NCI-H748 treated with DMSO at 0.1 percent for 48 hours (cell line): ENCODE results near the gene SREBF1.
A peak's percentile ranks its signal among the peaks of the same experiment; 100 is the strongest.

Source experiments
- DNase-seq: peaks from one replicate; lab custom pipeline; 2025; lab: John Stamatoyannopoulos, UW

The SREBF1 gene

DNA sequence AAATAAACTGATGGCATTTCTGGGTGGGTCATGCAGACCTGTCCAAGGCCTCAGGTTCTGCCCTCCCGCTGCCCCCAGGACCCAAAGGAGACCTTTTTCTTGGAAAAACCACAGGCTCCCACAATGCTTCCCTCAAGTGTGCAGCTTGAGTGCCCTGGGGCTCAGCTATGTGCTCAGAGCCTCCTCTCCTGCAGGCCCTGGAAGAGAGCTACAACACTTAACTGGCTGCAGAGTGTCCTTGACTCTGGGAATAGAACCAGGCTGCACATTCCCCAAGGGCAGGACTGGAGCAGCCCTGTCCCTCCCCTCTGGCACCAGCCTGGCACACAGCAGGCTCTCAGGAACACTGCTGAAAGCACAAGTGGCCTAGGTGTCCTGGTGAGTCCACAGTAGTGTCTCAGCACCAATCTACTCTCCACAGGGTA is 4.8 kb upstream of the SREBF1 start:
- no peak for DNase-seq

DNA sequence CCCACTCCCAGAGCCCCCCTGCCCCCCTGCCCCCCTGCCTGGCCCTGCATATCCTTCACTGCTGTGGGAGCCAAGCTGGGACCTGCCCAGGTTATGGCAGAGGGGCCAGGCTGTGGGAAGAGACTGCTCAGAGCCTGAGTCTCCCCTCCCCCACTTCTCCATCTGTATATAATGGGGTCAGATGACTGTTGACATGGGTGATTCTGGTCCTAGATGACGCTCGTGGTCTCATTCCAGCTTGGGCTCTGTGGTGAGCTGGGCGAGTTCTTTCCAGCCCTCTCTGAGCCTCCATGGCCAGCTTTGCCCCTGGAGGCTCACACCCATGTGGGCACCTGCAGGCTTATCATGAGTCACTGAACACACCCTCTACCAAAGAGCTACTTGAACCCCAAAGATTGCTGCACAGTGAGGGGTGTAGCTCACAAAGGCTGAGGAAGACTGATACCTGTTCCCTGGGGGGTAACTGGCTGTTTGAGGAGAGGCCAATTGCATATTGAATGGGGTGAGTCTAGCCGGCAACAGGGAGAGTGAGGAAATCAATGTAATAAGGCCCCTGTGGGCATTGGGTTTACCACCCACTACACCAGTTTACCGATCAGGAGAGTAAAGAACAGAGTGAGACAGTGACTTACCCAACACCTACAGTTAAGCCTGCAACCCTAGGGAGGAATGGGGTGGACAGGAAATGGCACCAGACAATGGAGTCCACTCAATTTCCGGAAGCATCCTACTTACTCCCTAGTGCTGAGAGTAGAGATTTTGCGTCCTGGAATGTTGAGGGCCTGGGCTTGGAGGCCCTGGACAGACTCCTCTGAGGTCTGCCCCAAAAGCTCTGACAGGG is 4.2 kb upstream of the SREBF1 start:
- DNase-seq: peak; percentile 26

DNA sequence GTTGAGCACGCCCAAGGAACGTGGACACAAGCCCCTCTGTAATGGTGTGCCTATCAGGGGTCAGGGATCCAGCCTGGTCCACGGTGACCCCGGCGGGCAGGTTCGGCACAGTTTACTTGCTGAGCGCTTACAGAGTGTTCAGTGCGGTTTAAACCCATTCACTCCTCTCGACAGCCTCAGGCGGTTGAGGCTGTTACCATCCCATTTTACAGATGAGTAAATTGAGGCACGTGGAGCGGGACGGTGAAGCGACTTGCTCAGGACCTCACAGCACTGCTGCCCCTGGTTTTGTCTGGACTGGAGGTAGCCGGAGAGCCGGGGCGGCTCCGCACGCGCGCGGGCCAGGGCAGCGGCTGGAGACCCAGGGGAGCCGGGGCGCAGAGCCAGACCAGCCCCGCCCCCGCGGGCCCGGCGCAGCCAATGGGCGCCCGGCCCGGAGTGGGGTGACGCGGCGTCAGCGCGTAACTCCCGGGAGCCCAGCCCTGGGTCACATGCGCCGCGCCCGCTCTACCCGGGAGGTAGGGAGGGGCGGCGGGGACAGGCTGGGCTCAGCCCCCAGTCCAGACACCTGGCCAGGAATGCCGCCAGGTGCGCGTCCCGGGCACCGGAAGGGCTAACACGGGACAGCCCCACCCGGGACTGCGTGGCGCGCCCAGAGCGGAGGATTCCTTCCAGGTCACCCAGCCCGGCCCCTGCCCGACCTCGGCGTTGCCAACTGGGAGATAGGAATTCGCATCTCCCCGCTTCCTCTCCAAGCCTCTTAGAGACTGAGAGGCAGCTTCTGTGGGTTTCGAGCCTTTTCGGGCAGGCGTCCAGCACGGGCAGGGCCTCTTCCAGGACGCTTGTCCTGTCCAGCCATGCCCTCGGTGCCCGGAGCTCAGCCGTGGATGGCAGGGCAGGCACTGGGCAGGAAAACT is 3.3 kb upstream of the SREBF1 start:
- DNase-seq: peak; percentile 82

DNA sequence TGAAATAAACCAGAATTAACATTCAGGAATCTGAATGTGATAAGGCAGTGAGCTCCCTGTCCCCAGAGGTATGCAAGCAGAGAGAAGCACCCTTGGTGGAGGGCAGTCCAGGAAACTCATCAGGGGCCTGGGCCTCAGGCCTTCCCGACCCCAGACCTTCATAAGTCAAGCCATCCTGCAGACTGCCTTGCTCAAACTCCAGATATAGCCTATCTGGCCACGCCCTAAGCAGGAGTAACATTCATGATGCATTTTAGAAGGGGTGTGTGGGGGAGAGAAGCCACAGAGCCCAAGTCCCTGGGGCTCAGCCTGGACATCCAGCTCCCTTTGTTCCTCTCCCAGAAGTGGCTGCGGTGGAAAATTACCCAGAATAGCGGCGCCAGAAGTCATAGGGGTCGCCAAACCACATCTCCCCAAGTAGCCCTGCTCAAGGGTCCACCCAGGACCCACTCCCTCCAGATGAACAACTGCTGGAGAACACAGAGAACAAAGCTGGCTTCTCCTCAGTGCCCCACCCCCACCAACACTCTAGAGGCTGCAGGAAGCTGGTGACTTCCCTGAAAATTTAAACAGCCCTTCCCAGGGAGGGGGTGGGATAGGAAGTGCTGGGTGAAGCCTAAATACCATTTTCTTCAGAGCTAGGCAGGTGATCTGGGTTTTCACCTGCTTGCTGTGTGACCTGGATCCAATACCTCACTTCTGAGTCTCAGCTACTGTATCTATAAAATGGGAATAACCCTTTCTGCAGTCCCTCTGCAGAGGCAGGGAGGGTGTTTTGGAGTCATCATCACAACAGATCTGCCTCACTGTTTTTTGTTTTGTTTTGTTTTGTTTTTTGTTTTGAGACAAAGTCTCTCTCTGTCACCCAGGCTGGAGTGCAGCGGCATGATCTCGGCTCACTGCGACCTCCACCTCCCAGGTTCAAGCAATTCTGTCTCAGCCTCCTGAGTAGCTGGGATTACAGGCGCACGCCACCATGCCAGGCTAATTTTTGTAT is 1.5 kb upstream of the SREBF1 start:
- peak; percentile 11 for DNase-seq

DNA sequence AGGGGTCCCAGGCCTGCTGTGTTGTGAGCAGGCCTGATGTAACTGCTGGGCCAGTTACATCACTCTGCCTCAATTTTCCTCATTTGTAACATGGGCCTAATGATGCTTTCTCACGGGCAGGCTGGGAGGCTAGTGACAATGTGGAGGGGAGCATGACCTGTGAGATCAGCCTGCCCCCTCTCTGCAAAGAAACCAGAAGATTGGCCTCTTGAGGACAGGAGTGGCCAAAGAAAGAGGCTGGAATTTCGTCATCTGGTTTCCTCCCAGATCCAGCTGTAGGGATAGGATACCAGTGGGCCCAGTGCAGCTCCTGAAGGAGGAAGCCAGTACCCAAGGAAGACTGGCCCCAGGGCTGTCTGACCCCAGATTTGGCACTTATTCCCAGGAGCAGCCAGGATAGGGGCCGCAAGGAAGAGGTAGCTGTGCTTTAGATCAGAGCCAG is 615 bp upstream of the SREBF1 start:
- no peak for DNase-seq

DNA sequence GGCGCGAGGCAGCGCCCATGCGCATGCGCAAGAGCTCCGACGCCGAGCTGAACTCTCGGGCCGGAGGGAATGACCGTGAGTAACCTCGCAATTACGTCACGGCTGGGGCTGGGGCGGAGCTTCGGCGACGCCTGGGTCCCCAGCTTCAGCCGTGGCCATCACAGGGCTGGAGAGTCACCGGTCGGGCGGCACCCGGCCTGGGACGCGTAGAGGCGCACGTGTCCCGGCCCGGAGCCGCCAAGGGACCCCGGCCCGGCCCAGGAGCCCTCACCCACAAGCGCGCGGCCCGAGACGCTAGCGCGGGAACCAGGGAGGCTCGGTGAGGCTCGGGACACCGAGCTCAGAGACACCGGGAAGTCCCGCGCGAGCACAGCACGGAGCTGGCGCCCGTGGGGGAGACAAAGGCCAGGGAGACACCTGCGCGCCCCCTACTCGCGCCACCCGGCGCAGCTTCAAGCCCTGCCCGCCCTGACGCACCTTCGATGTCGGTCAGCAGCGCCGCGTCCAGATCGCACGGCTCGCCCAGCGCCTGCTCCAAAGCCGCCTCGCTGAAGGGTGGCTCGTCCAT is 452 bp downstream of the SREBF1 start:
- DNase-seq: peak; percentile 95

DNA sequence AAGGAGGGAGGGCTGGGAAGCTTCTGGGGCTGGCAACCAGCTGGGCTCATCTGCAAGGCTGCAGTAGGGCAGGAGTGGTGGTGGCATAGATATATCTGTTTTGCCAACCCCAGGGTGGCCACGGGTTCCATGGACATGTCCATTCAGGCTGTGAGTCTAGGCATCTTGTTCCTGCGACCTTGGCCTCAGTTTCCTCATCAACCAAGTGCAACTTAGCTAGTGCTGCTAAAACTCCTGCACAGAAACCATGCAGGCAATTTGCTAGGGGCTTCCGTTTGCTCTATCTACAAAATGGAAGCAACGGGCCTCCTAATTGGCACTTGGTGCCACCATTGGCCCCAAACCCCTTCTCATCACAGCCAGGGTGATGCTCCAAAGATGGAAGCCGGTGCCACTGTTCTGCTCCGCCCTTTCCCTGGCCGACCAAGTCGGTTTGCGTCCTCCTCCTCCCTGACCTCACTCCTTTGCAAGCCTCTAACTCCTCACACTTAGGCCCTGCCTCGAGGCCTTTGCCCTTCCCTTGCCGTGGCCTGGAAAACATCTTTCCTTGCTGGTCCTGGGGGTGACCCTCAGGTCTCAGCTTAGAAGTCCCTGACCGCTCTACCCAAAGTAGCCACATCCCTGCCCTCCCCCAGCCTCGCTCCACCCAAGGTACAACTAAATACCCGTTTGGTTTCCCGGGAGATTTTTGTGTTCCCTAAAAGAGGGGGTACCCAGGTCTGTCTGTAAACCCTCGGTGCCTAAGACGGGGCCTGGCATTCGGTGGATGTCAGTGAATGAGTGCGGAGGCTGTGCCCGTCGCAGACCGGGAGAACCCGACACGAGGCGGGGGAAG is 1.2 kb downstream of the SREBF1 start:
- DNase-seq: no peak

DNA sequence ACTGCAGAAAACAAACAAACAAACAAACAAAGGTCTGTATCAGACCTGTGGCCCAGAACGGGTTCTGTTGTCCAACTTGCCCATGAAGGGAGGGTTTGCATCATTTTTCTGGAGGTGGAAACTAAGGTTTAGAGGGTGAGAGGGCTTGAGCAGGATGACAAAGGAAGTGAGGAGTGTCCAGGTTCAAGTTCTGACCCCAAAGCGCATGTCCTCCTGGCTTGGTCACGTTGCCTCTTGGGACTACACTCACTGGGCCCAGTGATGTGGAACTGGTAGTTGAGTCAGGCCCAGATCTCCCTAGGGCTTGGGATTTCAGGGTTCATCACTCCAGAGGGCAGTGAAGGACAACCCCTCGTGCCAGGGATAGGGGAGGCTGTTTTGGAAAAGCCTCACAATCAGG is 1.8 kb downstream of the SREBF1 start:
- DNase-seq: no peak

DNA sequence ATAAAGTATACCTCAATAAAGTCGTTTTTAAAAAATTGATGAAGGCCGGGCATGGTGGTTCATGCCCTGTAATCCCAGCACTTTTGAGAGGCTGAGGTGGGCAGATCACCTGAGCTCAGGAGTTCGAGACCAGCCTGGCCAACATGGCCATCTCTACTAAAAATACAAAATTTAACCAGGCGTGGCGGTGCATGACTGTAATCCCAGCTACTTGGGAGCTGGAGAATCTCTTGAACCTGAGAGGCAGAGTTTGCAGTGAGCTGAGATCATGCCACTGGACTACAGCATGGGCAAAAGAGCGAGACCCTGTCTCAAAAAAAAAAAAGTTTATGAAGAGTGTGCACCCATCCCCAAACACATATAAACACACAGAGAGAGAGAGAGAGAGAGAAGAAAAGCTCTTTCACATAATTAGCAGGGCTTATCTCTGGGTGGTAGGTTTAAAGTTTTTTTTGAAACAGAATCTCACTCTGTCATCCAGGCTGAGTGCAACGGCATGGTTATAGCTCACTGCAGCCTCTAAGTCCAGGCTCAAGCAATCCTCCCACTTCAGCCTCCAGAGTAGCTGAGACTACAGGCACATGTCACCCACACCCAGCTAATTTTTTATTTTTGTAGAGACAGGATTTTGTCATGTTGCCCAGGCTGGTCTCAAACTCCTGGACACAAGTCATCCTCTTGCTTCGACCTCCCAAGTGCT is 3.0 kb downstream of the SREBF1 start:
- no peak for DNase-seq

DNA sequence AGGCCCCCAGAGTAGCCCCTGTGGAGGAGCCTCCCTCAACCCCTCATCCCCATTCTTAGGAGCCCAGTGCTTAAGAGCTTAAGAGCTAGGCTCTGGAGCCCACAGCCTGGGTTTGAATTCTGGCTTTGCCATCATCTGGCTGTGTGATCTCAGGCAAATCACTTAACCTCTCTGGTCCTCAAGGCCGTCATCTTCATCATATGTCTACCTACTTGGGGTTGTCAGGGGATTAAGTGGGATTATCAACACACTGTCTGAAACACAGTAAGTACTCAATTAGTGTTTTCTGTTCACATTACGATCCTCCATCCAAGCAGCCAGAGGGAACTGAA is 4.8 kb downstream of the SREBF1 start:
- no peak for DNase-seq

DNA sequence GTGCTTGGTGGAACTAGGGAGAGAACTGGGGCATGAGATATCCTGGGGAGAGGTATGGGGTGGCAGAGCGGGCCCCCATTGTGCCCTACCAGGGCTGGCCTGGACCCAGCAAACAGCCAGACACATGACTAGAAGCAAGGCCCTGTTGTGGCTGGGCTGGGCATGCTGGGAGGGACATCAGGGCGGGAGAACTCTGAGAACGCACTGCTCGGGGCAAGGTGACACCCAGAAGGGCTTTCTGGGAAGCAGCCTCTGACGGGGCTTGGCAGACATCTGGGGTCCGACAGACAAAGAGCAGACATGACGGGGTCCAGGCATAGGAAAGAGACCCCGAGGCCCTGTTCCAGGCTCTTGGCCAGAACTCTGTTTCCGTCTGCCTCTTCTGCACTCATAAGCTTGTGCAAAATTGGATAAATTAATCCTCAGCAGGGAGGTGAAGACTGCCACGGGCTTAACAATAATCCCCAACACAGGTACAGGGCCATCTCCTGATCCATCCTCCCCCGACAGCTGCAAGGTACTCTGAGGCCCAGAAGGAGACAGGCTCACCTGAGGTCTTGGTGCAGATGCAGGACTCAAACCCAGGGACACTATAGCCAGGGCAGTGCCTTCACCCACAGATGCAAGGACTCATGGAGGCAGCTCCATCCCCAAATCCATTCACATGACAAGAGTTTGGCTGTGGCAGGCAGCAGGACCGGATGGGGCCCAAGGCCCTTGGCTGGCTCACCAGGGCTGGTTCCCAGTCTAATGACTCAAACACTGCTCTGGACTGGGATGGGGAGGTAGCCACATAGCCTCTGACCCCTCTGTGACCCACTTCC is 5.4 kb downstream of the SREBF1 start:
- DNase-seq: no peak

DNA sequence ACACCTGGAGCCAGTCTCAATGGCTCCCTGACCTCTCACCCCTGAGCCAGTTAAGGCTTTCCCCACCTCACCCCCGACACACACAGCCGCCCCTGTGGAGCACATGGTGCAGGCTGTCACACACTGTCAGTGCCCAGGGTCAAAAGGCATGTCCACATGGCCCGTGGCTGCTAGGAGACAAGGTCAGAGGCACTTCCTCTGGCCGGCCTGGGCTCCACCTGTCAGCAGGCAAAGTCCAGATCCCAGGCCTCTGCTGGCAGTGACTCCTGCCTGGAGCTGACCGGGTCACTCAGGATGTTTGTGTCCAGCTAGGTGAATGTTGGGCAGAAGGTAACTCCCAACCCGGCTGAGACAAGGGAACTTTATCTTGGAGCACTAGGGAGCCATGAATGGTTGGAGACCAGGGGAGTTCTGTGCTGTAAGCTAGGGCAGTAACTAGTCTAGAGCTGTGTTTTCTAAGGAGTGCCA is 6.0 kb downstream of the SREBF1 start:
- DNase-seq: no peak

DNA sequence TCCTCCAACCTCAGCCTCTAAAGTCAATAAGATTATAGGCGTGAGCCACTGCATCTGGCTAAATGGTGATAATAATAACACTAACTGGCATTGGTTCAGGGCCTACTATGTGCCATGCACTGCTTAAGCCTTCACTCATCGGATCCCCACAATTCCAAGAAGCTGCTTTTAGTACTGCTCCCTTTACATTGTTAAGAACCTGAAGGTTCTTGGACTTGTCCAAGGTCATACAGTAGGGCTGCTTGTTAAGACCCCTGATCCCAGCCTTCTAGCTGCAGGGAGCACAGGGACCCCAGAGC is 6.6 kb downstream of the SREBF1 start:
- DNase-seq: no peak

DNA sequence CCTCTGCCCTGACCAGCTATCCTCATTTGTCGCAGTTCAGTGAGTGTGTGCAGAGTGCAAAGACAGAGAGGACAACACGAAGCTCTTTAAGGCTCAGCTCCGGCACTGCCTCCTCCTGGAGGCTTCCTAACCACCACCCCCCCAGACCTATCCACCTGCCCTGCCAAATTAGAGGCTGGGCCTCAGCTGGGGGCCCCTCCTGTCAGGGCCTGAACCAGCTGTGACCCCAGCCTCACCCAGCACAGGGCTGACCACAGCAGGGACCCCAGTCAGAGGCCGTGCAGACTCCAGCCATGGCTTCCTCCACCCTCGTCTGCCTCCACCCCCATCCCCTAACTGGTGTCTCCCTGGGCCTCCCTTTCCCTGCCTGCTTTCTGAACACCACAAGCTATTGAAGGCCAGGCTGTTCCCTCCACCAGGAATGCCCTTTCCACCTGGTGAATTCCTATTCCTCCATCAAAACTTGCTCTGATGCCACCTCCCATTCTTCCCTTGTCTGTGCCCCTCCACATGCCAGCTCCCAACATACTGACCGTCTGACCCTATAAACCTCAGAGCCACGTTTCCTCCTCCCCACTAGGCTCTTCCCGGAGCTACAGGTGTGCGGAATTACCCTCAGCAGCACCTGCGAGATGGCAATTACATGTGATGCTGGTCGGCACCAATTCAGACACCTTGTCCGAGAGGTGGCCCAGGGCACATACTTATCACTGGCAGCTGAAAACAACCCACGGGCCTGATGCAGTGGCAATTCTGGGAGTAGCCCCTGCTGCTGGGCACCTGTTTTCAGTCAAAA is 8.8 kb downstream of the SREBF1 start:
- no peak for DNase-seq

DNA sequence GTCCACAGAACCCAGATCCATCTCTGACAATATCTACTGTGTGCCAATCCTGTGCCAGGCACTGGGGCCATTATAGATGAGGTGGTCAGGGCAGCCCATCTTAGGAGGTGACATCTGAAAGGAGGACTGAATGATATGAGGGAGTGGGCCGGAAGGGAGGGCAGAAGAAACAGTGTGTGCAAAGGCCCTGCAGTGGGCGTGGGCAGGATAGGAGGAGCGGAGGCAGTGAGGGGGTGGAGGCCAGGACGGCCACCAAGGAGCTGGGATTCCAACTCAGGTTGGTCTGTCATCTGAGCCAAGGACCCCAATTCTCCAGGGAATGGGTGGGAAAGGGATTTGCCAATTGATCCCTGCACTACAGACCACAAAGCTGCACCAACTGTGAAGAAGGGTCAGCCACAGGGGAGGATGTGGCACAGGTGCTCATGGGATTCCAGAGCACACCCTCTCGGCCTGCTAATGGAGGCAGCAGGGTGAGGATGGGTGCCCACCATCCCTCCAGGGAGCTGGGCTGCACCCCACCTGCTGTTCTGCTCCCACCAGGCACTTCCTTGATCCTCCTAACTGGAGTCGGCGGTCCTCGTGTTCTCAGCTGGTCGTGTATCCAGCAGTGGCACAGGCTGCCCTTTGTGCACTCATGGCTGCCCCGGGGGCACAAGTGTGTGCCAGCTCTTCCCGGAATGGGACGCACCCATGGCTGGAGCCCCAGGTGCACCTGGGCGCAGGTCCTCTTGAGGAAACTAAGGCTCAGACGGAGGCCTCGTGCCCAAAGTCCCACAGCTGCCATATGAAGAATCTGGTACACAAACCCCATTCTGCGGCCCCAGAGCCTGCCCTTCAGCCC is 9.6 kb downstream of the SREBF1 start:
- no peak for DNase-seq

DNA sequence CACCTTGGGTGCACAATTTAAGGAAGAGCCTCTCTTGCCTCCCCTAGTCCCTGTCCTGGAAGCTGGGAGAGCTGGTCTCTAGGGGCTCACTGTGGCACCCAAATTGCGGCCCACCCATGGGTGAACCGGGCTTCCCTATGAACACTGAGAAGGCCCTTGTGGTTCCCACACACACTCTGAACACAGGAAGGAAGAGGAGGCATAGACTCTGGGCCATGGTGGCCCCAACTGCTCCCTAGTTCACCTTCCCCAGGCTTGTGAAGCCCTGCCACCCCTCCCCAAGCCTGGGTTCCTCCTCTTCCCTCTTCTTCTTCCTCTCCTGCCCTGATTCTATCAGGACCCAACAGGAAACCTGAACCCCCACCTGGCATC is 10.5 kb downstream of the SREBF1 start:
- no peak for DNase-seq

DNA sequence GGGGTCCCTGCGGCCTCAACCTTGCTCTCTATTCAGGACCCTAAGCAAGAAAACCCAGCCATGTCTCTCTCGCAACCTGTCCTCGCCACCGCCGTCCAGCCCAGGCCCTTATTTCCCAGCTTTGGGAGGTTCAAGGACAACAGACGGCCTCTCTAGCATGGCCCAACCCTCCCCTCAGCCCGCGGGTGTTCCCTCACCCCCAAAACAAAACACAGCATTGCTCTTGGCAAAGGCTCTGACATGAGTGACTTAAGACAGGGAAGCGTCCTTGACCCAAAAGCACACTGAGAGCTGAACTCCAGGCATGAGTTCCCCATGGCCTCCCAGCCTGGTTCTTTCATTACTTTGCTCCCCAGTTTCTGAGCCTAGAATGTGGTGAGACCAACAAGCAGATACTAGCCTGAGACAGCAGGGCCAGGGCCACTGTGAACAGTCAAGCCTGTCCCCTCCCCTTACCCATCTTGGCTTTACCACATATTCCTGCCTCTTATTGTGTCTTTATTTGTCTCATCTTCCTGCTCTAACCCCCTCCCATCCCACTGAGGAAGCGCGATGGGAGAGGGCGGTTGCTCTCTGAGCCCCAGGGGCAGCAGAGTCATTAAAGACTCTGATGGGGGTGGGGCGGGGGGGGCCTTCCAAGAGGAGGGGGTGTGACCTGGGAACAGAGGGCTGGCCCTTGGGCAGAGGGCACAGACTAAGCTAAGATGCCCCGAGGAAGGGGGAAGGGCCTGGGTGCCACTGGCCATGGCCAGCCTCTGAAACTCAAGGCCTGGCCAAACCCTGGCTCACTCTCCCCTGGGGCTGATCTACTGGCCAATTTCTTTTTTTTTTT is 11.8 kb downstream of the SREBF1 start:
- DNase-seq: no peak
